OCI-LY1 (cell line): Measurements from ENCODE around the gene CIAPIN1.

Experiments used
- H2AFZ ChIP-seq: fragments of 200-600 bp; sonication (generic), shearing (Covaris generic); 2 replicates; pipeline ENCODE4 v1.6.0; 2014; ENCODE audit warnings: antibody characterized with exemption, mild to moderate bottlenecking, low read length
- H3F3A ChIP-seq: fragments of 200-600 bp; sonication (generic), shearing (Covaris generic); 2 replicates; pipeline ENCODE4 v1.6.0; 2014; ENCODE audit warnings: mild to moderate bottlenecking, antibody characterized with exemption, low read length, moderate library complexity; ENCODE audit not compliant: insufficient read depth
- H3K27ac ChIP-seq: fragments of 200-600 bp; sonication (generic); 2 replicates; pipeline ENCODE4 v1.5.1; 2014; ENCODE audit warnings: low read length, mixed run types, mild to moderate bottlenecking, low read depth; ENCODE audit not compliant: poor library complexity, severe bottlenecking
- H3K27me3 ChIP-seq: fragments of 200-600 bp; sonication (generic); 2 replicates; pipeline ENCODE4 v1.6.0; 2014; ENCODE audit warnings: antibody characterized with exemption, mild to moderate bottlenecking, low read length, moderate library complexity; ENCODE audit not compliant: insufficient read depth
- H3K36me3 ChIP-seq: fragments of 200-600 bp; sonication (generic); 2 replicates; pipeline ENCODE4 v1.6.1; 2014; ENCODE audit warnings: mild to moderate bottlenecking, antibody characterized with exemption, low read length, moderate library complexity, mixed read lengths; ENCODE audit not compliant: insufficient read depth
- H3K4me1 ChIP-seq: fragments of 200-600 bp; sonication (generic); 2 replicates; pipeline ENCODE4 v1.5.1; 2014; ENCODE audit warnings: mild to moderate bottlenecking, low read length, moderate library complexity; ENCODE audit not compliant: insufficient read depth, severe bottlenecking
- H3K4me2 ChIP-seq: fragments of 200-600 bp; sonication (generic), shearing (Covaris generic); 2 replicates; pipeline ENCODE4 v1.6.1; 2014; ENCODE audit warnings: low read length
- H3K4me3 ChIP-seq: fragments of 200-600 bp; sonication (generic); 2 replicates; pipeline ENCODE4 v1.5.1; 2014; ENCODE audit warnings: low read length, low read depth, mild to moderate bottlenecking, mixed read lengths; ENCODE audit not compliant: poor library complexity, severe bottlenecking
- H3K79me2 ChIP-seq: fragments of 200-600 bp; shearing (Covaris generic); 2 replicates; pipeline ENCODE4 v1.6.1; 2016; ENCODE audit warnings: mixed run types, low read length, mixed read lengths; ENCODE audit not compliant: insufficient read depth
- H3K9ac ChIP-seq: fragments of 200-600 bp; sonication (generic), shearing (Covaris generic); 2 replicates; pipeline ENCODE4 v1.6.1; 2014; ENCODE audit warnings: mild to moderate bottlenecking, low read length, mixed read lengths
- H3K9me2 ChIP-seq: fragments of 200-600 bp; sonication (generic), shearing (Covaris generic); 2 replicates; pipeline ENCODE4 v1.6.1; 2014; ENCODE audit warnings: low read depth, mild to moderate bottlenecking, low read length, mixed read lengths
- H3K9me3 ChIP-seq: fragments of 200-600 bp; shearing (Covaris generic); 2 replicates; pipeline ENCODE4 v1.6.1; 2014; ENCODE audit warnings: low read length, mixed read lengths
- H4K20me1 ChIP-seq: fragments of 200-600 bp; sonication (generic), shearing (Covaris generic); 2 replicates; pipeline ENCODE4 v1.6.0; 2016; ENCODE audit warnings: mild to moderate bottlenecking, low read length; ENCODE audit not compliant: insufficient read depth
- CTCF ChIP-seq: fragments of 200-600 bp; sonication (generic), shearing (Covaris generic); IDR thresholded peaks from 2 replicates; pipeline ENCODE4 v1.5.1; 2017; ENCODE audit warnings: mild to moderate bottlenecking, antibody characterized with exemption, low read length, moderate library complexity, mixed read lengths
- EZH2 ChIP-seq: fragments of 200-600 bp; sonication (generic), shearing (Covaris generic); IDR thresholded peaks from 2 replicates; pipeline ENCODE4 v1.8.0; 2017; ENCODE audit warnings: borderline replicate concordance, mixed run types, mild to moderate bottlenecking, antibody characterized with exemption, low read length, moderate library complexity, mixed read lengths

Gene CIAPIN1

GRCh38 chr16:57409065-57409464 lies 38.1 kb downstream of the CIAPIN1 start:
- Histone ChIP-seq H3K27ac (no peak overlapping the region), H3F3A (no peaks in the 10 kb centered on the region), H3K79me2 (no peaks in the 10 kb centered on the region), H3K4me1 (no peaks in the 10 kb centered on the region), H3K9ac (no peak overlapping the region), H3K4me3 (no peak overlapping the region), H3K4me2 (no peak overlapping the region), H2AFZ (no peak overlapping the region), H4K20me1 (no peaks in the 10 kb centered on the region), H3K36me3 (no peaks in the 10 kb centered on the region), H3K9me3 (no peaks in the 10 kb centered on the region), H3K9me2 (no peaks in the 10 kb centered on the region), H3K27me3 (peaks cover 10% of the 10 kb centered on the region; the same call in 1 of the 2 replicates)
- no peak for TF ChIP-seq CTCF
- no peak for TF ChIP-seq EZH2

GRCh38 chr16:57407521-57408353 lies 39.4 kb downstream of the CIAPIN1 start:
- Histone ChIP-seq H3K27me3 (peaks cover 10% of the 10 kb centered on the region; the same call in 1 of the 2 replicates), H3F3A (no peaks in the 10 kb centered on the region), H3K4me2 (no peak overlapping the region), H3K36me3 (no peaks in the 10 kb centered on the region), H4K20me1 (no peaks in the 10 kb centered on the region), H3K79me2 (no peaks in the 10 kb centered on the region), H3K9me3 (no peaks in the 10 kb centered on the region), H3K9ac (no peak overlapping the region), H3K4me1 (no peaks in the 10 kb centered on the region), H3K4me3 (no peak overlapping the region), H2AFZ (no peak overlapping the region), H3K9me2 (no peaks in the 10 kb centered on the region), H3K27ac (no peak overlapping the region)
- no peak for TF ChIP-seq EZH2
- no peak for TF ChIP-seq CTCF

- Histone ChIP-seq H3K4me2 (no peak overlapping the region), H3K9me3 (no peaks in the 10 kb centered on the region)
These were observed 40.3 kb downstream of the CIAPIN1 start for GRCh38 chr16:57406881-57407280.

More at GRCh38 chr16:57406881-57407280, 40.3 kb downstream of the CIAPIN1 start:
- Histone ChIP-seq H3K27me3 (peaks cover 8% of the 10 kb centered on the region; the same call in 1 of the 2 replicates), H4K20me1 (no peaks in the 10 kb centered on the region), H3K9ac (no peak overlapping the region), H3K9me2 (no peaks in the 10 kb centered on the region), H3K79me2 (no peaks in the 10 kb centered on the region), H3K27ac (no peak overlapping the region), H3K4me1 (no peaks in the 10 kb centered on the region), H3K36me3 (no peaks in the 10 kb centered on the region), H2AFZ (no peak overlapping the region), H3K4me3 (no peak overlapping the region), H3F3A (no peaks in the 10 kb centered on the region)
- no peak for TF ChIP-seq EZH2
- TF ChIP-seq CTCF, result no peak
